OCI-LY7 (cell line): ENCODE data around the gene VPS50. TPM values are rescaled to one million over a fixed set of nuclear protein-coding genes. Genes with fewer than 3 reads are reported as not detected.

Experiments used
- BruUV-seq: library from RNA; stranded (reverse); fragments of 400-500 nt; replicated peaks from 2 replicates; lab custom pipeline; 2021; lab: Mats Ljungman, UMichigan
- CTCF ChIA-PET: fragments of 300-600 bp; sonication (Branson Sonifier 250); formaldehyde crosslinking; loops from one replicate; lab custom pipeline; 2022; ENCODE audit warnings: antibody characterized with exemption; ENCODE audit not compliant: unreplicated experiment; lab: Charles Lee
- POLR2A ChIA-PET: fragments of 300-600 bp; sonication (Branson Sonifier 250); formaldehyde crosslinking; loops from one replicate; lab custom pipeline; 2022; ENCODE audit warnings: antibody characterized with exemption; lab: Charles Lee
- DNase-seq: peaks from one replicate; pipeline ENCODE4 v3.0.0-alpha.2; 2015; ENCODE audit warnings: low spot score
- H2AFZ ChIP-seq: fragments of 200-600 bp; sonication (generic), shearing (Covaris generic); 2 replicates; pipeline ENCODE4 v1.6.1; 2014; ENCODE audit warnings: mild to moderate bottlenecking, antibody characterized with exemption, low read length, moderate library complexity
- H3K27ac ChIP-seq: fragments of 200-600 bp; sonication (generic); 2 replicates; pipeline ENCODE4 v1.5.1; 2014; ENCODE audit warnings: mixed run types, low read depth, mild to moderate bottlenecking, moderate library complexity, low read length, inconsistent platforms; ENCODE audit not compliant: poor library complexity, severe bottlenecking
- H3K36me3 ChIP-seq: fragments of 200-600 bp; sonication (generic); 2 replicates; pipeline ENCODE4 v1.6.1; 2014; ENCODE audit warnings: mild to moderate bottlenecking, antibody characterized with exemption, low read length, moderate library complexity, mixed read lengths; ENCODE audit not compliant: insufficient read depth
- H3K4me1 ChIP-seq: fragments of 200-600 bp; sonication (generic); 2 replicates; pipeline ENCODE4 v1.5.1; 2014; ENCODE audit warnings: mild to moderate bottlenecking, low read length; ENCODE audit not compliant: insufficient read depth, poor library complexity, severe bottlenecking
- H3K4me2 ChIP-seq: fragments of 200-600 bp; sonication (generic); 2 replicates; pipeline ENCODE4 v1.6.1; 2014; ENCODE audit warnings: mild to moderate bottlenecking, low read length
- H3K4me3 ChIP-seq: fragments of 200-600 bp; sonication (generic); 2 replicates; pipeline ENCODE4 v1.5.1; 2014; ENCODE audit warnings: mild to moderate bottlenecking, low read depth, low read length; ENCODE audit not compliant: poor library complexity, severe bottlenecking
- H3K79me2 ChIP-seq: fragments of 200-600 bp; sonication (generic); 2 replicates; pipeline ENCODE4 v1.6.1; 2016; ENCODE audit warnings: low read depth, mild to moderate bottlenecking, low read length, moderate library complexity, mixed read lengths; ENCODE audit not compliant: insufficient read depth
- H3K9me2 ChIP-seq: fragments of 200-600 bp; sonication (generic); 2 replicates; pipeline ENCODE4 v1.6.1; 2016; ENCODE audit warnings: mild to moderate bottlenecking, low read length, mixed read lengths; ENCODE audit not compliant: insufficient read depth
- H3K9me3 ChIP-seq: fragments of 200-600 bp; sonication (generic); 2 replicates; pipeline ENCODE4 v1.6.1; 2014; ENCODE audit warnings: mild to moderate bottlenecking, mixed run types, low read length, mixed read lengths
- H4K20me1 ChIP-seq: fragments of 200-600 bp; sonication (generic); 2 replicates; pipeline ENCODE4 v1.6.1; 2014; ENCODE audit warnings: mild to moderate bottlenecking, antibody characterized with exemption, low read length, moderate library complexity, mixed read lengths; ENCODE audit not compliant: insufficient read depth
- CTCF ChIP-seq: fragments of 200-600 bp; sonication (generic); conservative IDR thresholded peaks from 2 replicates; pipeline ENCODE4 v1.5.1; 2014; ENCODE audit warnings: mild to moderate bottlenecking, antibody characterized with exemption, low read length, moderate library complexity, mixed read lengths
- EZH2phosphoT487 ChIP-seq: fragments of 200-600 bp; sonication (generic); IDR thresholded peaks from 2 replicates; pipeline ENCODE4 v1.6.1; 2018; ENCODE audit warnings: low read depth, borderline replicate concordance, mild to moderate bottlenecking, mixed run types, antibody characterized with exemption, low read length, moderate library complexity, mixed read lengths
- intact Hi-C: fragments of 100-400 bp; cut with micrococcal nuclease; formaldehyde crosslinking; loops from one replicate; pipeline ENCODE4 v1.10.0; 2022; ENCODE audit not compliant: unreplicated experiment
- total RNA-seq, 2 experiments: library from RNA; depleted of rRNA in 1 of 2; stranded (reverse); fragments of >200 nt in 1 of 2; shearing (Covaris generic) in 1 of 2; gene quantifications; 2 replicates each; pipeline ENCODE4 v1.2.3, GENCODE V29; 2014 to 2022

VPS50 gene
- total RNA-seq, 2 experiments from 2014 or later = 17.9 to 20.0 TPM

- Histone ChIP-seq H3K9me3 (no peaks in the 10 kb centered on the region), H3K4me3 (no peak overlapping the region), H4K20me1 (no peaks in the 10 kb centered on the region; the same call in 1 of the 2 replicates), H3K79me2 (no peaks in the 10 kb centered on the region), H3K27ac (no peak overlapping the region), H3K4me1 (no peaks in the 10 kb centered on the region), H2AFZ (no peak overlapping the region), H3K9me2 (no peaks in the 10 kb centered on the region), H3K4me2 (no peak overlapping the region), H3K36me3 (0 out of 2 replicates have a peak, but pooled peaks cover 3% of the 10 kb centered on the region)
- TF ChIP-seq EZH2phosphoT487 = no peak
- TF ChIP-seq CTCF = no peak
- DNase-seq = no peak
- intact Hi-C loops = no loop called here
- no TSS peak for BruUV-seq
- CTCF ChIA-PET = no interaction called here
- POLR2A ChIA-PET = interaction anchor here (0.6 kb wide), 1 partner anchor 75 kb away, joined by 3 read pairs; no protein-coding TSS in a partner anchor
Measured at GRCh38 chr7:93314449-93314848, 82.3 kb downstream of the VPS50 start.

GRCh38 chr7:93315896-93316295 lies 83.7 kb downstream of the VPS50 start:
- no peaks in the 10 kb centered on the region for H4K20me1 ChIP-seq
- H3K4me2 ChIP-seq = no peak overlapping the region
- no peaks in the 10 kb centered on the region for H3K79me2 ChIP-seq
- ChIA-PET POLR2A (interaction anchor here (0.8 to 1.0 kb wide), 3 partner anchors 59 to 198 kb away, joined by 3 to 7 read pairs (median 3); no protein-coding TSS in a partner anchor), CTCF (no interaction called here)
- no peaks in the 10 kb centered on the region for H3K9me3 ChIP-seq
- BruUV-seq = no TSS peak
- no peaks in the 10 kb centered on the region for H3K9me2 ChIP-seq
- H3K36me3 ChIP-seq = 0 out of 2 replicates have a peak, but pooled peaks cover 3% of the 10 kb centered on the region
- intact Hi-C loops = no loop called here
- no peak overlapping the region for H2AFZ ChIP-seq
- no peak overlapping the region for H3K27ac ChIP-seq
- no peak overlapping the region for H3K4me3 ChIP-seq
- H3K4me1 ChIP-seq = no peaks in the 10 kb centered on the region
- TF ChIP-seq CTCF (no peak), EZH2phosphoT487 (no peak)
- no peak for DNase-seq

GRCh38 chr7:93316730-93317129 lies 84.6 kb downstream of the VPS50 start:
- Histone ChIP-seq H3K9me2 (no peaks in the 10 kb centered on the region), H4K20me1 (no peaks in the 10 kb centered on the region), H3K4me1 (no peaks in the 10 kb centered on the region), H3K27ac (no peak overlapping the region), H3K4me2 (no peak overlapping the region), H3K4me3 (no peak overlapping the region), H2AFZ (no peak overlapping the region), H3K36me3 (0 out of 2 replicates have a peak, but pooled peaks cover 3% of the 10 kb centered on the region), H3K9me3 (no peaks in the 10 kb centered on the region), H3K79me2 (no peaks in the 10 kb centered on the region)
- no peak for DNase-seq
- no TSS peak for BruUV-seq
- ChIA-PET CTCF (no interaction called here), POLR2A (interaction anchor here (0.5 kb wide), 1 partner anchor 1126 kb away, joined by 3 read pairs; no protein-coding TSS in a partner anchor)
- TF ChIP-seq CTCF (no peak), EZH2phosphoT487 (no peak)
- intact Hi-C loops = no loop called here
